Measurements from ENCODE around the gene RNF8.

Gene RNF8

GRCh38 chr6:37375376-37375775, 21.6 kb downstream of the RNF8 start:
- Histone ChIP-seq H3K4me3 (ENCODE audit: low read depth, low read length) (no peak overlapping the region), H3K27ac (no peak overlapping the region), H3K27me3 (ENCODE audit: insufficient read depth, low read depth, severe bottlenecking) (no peaks in the 10 kb centered on the region), H3K36me3 (peaks cover 80% of the 10 kb centered on the region), H3K9me3 (ENCODE audit: severe bottlenecking) (no peaks in the 10 kb centered on the region)
- TF ChIP-seq CTCF (IDR thresholded peaks at IDR 0.05; ENCODE audit: low read depth, low read length): no peak
- no peak for DNase-seq

DNA sequence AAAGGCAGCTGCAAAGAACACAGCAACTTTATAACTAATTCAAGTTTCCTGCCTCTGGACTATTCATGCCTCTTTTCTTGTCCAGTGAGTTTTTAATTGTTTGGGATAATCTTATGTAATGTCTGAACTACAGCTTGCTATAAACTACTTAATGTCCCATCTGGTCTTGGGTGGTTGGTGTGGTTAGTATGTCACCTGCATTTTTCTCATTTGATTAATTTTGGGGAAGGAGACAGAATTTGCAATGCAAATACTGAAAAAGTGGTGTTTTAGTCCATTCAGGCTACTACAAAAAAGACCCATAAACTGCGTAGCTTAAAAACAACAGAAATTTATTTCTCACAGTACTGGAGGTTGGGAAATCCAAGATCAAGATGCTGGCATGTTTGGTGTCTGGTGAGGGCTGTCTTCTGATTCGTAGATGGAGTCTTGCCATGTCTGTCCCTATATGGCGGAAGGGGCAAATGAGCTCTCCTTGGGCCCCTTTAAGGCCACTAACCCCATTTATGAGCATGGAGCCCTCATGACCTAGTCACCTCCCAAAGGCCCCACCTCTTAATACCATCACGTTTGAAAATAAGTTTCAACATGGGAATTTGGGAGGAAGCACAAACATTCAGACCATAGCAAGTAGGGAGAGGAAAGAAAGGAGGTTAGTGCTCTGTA, 22.4 kb downstream of the RNF8 start:
- H3K27ac ChIP-seq: no peak overlapping the region
- H3K4me3 ChIP-seq (ENCODE audit: low read depth, low read length): no peak overlapping the region
- TF ChIP-seq CTCF (IDR thresholded peaks at IDR 0.05; ENCODE audit: low read depth, low read length): no peak
- H3K36me3 ChIP-seq: peaks cover 81% of the 10 kb centered on the region
- DNase-seq: no peak
- no peaks in the 10 kb centered on the region for H3K9me3 ChIP-seq (ENCODE audit: severe bottlenecking)
- H3K27me3 ChIP-seq (ENCODE audit: insufficient read depth, low read depth, severe bottlenecking): no peaks in the 10 kb centered on the region

DNA sequence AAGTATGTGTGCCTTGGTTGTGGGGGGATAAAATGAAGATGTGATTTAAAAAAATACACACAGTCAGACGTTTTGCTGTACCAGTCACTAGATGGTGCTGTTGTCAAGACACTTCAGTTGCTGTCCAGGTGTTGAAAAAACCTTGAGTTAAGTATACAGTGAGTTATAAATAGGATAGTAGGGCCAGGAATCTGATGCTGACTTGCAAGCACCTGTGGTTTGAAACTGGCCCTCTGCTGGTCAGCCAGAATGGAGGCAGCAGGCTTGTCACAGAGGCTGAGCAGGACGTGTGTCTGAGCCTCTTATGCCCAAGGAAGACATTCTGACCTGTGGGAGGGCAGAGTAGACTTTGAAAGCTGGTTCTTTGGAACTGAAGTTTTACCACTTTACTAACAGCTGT, 27.8 kb downstream of the RNF8 start:
- DNase-seq: peak; percentile 92
- no peak overlapping the region for H3K27ac ChIP-seq
- H3K36me3 ChIP-seq: peaks cover 81% of the 10 kb centered on the region
- H3K27me3 ChIP-seq (ENCODE audit: insufficient read depth, low read depth, severe bottlenecking): no peaks in the 10 kb centered on the region
- peak; percentile 92 for TF ChIP-seq CTCF (IDR thresholded peaks at IDR 0.05; ENCODE audit: low read depth, low read length)
- no peak overlapping the region for H3K4me3 ChIP-seq (ENCODE audit: low read depth, low read length)
- H3K9me3 ChIP-seq (ENCODE audit: severe bottlenecking): no peaks in the 10 kb centered on the region

DNA sequence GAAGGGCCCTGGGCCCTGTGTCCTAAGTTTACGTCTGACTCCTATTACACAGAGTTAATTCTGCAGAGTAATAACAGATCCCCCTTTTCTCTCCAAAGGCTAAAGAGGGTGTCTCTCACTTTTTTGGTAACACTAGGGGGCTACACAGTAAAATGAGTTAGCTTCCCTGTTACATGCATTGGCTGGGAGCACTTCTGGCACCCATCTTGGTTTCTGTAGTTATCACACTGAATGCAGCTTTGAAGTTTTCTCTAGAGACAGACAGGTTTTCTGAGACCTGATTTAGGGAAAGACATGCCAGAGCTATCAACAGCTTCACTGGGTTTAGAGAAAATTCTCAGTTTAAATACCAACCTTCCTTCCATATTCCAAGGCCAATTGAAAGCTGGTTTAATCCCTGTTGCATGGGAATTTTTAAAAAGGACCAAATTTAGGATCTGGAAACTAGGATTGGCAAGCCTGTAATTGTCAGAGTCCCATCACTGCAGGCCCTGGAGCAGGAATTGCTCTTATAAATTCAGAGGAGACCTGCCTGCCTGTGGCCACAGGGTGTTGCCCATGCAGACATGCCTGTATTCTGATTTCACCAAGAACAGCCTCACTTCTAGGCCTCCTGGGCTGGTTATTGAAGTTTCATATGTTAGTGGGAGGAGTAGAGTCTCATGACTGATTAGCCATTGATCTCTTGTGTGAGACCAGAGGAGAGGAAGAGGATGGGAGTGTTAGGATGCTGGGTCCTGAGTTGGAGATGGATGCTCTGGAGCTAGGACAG, 29.4 kb downstream of the RNF8 start:
- Histone ChIP-seq H3K27me3 (ENCODE audit: insufficient read depth, low read depth, severe bottlenecking) (no peaks in the 10 kb centered on the region), H3K36me3 (peaks cover 83% of the 10 kb centered on the region)
- no peak for DNase-seq

DNA sequence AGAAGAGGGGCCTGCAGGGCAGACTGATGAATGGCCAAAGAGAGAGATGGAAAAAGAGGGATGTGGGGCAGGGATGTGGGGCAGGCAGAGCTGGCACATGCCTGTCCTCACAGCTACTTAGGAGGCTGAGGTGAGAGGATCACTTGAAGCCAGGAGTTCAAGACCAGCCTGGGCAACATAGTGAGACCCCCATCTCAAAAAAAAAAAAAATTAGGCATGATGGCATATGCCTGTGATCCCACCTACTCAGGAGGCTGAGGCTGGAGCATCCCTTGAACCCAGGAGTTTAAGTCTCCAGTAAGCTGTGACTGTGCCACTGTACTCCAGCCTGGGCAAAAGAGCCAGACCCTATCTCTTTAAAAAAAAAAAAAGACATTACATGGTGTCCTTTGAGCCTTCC, 34.8 kb downstream of the RNF8 start:
- Histone ChIP-seq H3K27me3 (ENCODE audit: insufficient read depth, low read depth, severe bottlenecking) (no peaks in the 10 kb centered on the region), H3K36me3 (peaks cover 94% of the 10 kb centered on the region), H3K27ac (no peak overlapping the region), H3K4me3 (ENCODE audit: low read depth, low read length) (no peak overlapping the region), H3K9me3 (ENCODE audit: severe bottlenecking) (no peaks in the 10 kb centered on the region)
- no peak for DNase-seq
- no peak for TF ChIP-seq CTCF (IDR thresholded peaks at IDR 0.05; ENCODE audit: low read depth, low read length)

More for the DNA sequence above, 29.4 kb downstream of the RNF8 start:
- Histone ChIP-seq H3K27ac (no peak overlapping the region), H3K9me3 (ENCODE audit: severe bottlenecking) (no peaks in the 10 kb centered on the region), H3K4me3 (ENCODE audit: low read depth, low read length) (no peak overlapping the region)
- no peak for TF ChIP-seq CTCF (IDR thresholded peaks at IDR 0.05; ENCODE audit: low read depth, low read length)

All from WERI-Rb-1 (cell line).